Neuron (in vitro differentiated cells): Measurements from ENCODE around the gene CADPS2.
"Not testable (repeated sequence)": the region's sequence is repeated elsewhere in the genome, so short reads cannot be mapped to it uniquely, and the experiment has no call there.

ENCODE experiments used
- H2AFZ ChIP-seq: one replicate; pipeline ENCODE4 v1.6.1; 2013; ENCODE audit warnings: low read depth, mild to moderate bottlenecking, inconsistent platforms, low read length, moderate library complexity
- H3K27me3 ChIP-seq: one replicate; pipeline ENCODE4 v1.6.1; 2013; ENCODE audit warnings: low read length; ENCODE audit not compliant: insufficient read depth
- H3K36me3 ChIP-seq: one replicate; pipeline ENCODE4 v1.6.1; 2013; ENCODE audit warnings: low read length; ENCODE audit not compliant: insufficient read depth
- H3K4me1 ChIP-seq: one replicate; pipeline ENCODE4 v1.6.1; 2013; ENCODE audit warnings: low read length; ENCODE audit not compliant: insufficient read depth
- H3K4me3 ChIP-seq: 2 replicates; pipeline ENCODE4 v1.5.1; 2013; ENCODE audit warnings: mild to moderate bottlenecking, low read length, moderate library complexity
- H3K9me3 ChIP-seq: one replicate; pipeline ENCODE4 v1.6.1; 2013; ENCODE audit warnings: low read length

CADPS2 gene

DNA sequence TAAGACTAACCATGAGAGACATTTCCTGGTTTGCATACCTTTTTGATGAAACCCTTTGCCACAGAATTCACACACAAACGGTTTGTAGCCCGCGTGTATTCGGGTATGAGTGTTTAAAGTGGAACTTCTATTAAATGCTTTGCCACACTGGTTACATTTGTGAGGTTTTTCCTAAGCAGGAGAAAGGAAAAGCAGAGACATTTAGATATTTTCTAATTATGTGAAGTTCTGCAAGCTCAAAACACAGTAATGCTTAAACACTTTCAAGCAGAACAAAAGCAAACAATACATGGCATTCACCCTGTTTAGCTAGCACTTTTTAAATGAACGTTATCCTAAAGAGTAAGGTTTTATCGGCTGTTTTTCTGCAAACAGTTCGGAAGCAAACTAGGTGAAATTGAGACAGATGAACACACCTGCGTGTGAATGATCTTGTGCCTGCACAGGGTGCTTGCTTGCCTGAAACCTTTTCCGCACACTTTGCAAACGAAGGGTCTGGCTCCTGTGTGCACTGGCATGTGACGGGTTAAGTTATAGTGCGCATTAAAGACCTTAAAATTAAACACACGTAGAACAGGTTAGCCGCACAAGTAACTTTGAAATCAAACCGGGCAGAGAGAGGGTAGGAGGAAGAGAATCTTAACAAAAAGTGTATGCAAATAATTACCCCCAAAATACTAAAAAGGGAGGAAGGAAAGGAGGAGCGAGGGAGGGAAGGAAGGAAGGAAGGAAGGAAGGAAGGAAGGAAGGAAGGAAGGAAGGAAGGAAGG lies 583.3 kb downstream of the CADPS2 start:
- peaks cover 95% of the 10 kb centered on the region for H3K27me3 ChIP-seq

DNA sequence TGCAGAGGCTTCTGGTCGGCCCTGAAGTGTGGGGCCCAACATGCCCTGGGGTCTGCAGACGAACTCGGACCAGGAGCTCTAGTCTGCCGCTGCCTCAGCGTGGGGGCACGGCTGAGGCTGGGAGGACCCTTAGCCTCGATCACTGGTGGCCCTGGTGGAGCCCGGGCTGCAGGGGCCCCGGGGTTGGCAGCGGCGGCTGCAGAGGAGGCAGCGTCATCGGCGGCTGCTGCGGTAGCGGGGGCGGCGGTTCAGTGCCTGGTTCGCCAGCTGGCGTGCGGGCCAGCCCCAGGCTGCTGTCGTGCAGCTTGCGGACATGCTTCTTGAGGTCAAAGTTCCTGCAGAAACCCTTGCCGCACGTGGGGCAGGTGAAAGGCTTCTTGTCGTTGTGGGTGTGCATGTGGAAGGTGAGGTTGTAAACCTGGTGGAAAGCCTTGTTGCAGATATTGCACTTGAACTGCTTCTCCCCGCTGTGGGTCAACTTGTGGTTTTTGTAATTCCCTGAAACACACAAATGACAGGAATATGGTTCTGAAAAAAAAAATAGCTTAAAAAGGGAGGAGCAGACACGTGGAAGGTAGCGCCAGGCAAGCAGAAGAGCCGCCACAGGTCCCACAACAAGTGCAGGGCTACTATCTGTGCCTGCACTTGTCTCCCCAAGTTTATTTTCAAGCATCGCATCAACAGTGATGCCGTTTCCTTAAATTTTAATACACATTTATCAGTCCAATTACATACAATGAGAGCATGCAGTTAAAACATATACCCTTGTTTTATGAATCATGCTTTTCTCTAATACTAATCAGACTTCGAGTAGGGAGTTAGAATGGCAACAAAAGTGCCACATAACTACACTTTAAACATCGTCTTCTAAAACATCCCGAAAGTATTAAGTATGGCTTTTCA lies 584.2 kb downstream of the CADPS2 start:
- peaks cover 33% of the 10 kb centered on the region for H3K4me1 ChIP-seq
- no peak overlapping the region for H2AFZ ChIP-seq
- H3K4me3 ChIP-seq, result no peak overlapping the region
- no peaks in the 10 kb centered on the region for H3K36me3 ChIP-seq
- H3K9me3 ChIP-seq, result peaks cover 4% of the 10 kb centered on the region
- peaks cover 89% of the 10 kb centered on the region for H3K27me3 ChIP-seq

More for the DNA sequence above, 583.3 kb downstream of the CADPS2 start:
- H3K9me3 ChIP-seq, result peaks cover 4% of the 10 kb centered on the region
- H2AFZ ChIP-seq, result no peak overlapping the region
- H3K4me3 ChIP-seq, result no peak overlapping the region
- no peaks in the 10 kb centered on the region for H3K36me3 ChIP-seq
- peaks cover 35% of the 10 kb centered on the region for H3K4me1 ChIP-seq

DNA sequence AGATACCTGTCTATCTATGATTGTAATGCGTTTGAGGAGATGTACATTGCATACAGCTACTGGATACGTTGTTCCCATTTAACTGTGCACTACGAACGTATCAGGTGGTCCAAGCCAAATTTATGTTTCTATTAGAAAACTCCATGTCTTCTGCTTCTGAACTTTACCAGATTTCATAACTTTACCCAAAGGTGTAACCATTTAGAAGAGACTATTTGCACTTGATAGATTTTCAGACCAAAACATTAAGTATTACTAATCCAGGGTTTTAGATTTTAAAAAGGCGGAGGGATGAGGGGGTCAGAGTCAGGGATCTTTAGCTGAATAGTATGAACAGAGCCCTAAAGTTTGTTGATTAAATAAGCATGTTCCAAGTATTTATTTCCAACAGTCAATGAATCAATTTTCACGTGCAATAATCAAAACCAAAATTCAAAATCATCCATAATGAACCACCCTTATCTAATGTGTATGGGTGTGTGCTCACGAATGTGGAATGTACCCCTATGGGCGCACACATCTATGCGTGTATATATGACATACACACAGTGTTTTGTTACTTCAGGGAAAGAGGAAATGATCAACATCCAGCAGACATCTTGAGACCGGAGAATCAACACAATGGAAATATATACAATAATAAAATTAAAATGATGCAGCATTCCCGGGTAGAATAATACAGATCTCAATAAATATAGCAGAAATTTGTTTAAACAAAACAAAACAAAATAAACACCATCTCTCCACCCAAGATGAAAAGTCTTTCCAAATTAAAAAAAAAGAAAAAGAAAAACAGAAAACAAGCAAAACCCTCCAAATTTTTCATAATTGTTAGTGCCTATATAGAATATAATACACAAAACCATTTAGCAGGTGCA lies 585.1 kb downstream of the CADPS2 start:
- Histone ChIP-seq H2AFZ (no peak overlapping the region), H3K4me1 (peaks cover 24% of the 10 kb centered on the region), H3K4me3 (no peak overlapping the region), H3K9me3 (peaks cover 4% of the 10 kb centered on the region), H3K27me3 (peaks cover 81% of the 10 kb centered on the region), H3K36me3 (no peaks in the 10 kb centered on the region)

DNA sequence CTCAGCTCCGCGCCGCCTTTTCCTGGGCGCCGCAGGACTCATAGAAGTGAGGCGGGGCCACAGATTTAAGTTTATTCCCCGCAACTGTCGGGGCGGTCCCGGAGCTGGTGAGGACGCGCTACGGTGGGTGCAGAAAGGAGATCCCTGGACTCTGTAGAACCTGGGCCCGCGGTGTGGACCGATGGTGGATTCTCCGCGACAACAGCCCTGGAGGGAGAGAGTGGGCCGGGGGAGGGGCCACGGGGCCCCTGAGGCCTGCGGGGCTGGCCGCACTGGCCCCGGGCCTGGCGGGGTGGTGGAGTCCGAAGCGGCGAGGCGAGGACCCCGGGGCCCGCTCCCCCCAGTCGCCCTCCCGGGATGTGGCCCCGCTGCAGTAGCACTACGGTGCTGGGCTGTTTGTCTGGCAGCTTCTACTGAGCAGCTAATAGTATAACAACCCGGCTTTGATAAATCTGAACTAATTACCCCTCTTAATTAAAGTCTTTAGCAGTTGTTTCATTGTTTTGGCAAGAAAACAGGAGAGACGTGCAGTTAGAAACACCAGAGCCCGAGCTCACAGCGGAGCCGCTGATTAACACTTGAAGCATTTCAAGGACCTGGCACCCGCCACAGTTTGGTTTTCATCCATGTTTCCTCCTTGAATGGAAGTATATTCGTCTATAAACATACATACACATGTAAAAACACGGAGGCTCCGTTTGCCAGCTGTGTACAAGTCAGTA lies 585.9 kb downstream of the CADPS2 start:
- Histone ChIP-seq H2AFZ (peak overlapping the region; percentile 44), H3K9me3 (peaks cover 4% of the 10 kb centered on the region), H3K27me3 (peaks cover 73% of the 10 kb centered on the region), H3K4me1 (peaks cover 17% of the 10 kb centered on the region), H3K36me3 (no peaks in the 10 kb centered on the region), H3K4me3 (peak overlapping the region; percentile 15)

DNA sequence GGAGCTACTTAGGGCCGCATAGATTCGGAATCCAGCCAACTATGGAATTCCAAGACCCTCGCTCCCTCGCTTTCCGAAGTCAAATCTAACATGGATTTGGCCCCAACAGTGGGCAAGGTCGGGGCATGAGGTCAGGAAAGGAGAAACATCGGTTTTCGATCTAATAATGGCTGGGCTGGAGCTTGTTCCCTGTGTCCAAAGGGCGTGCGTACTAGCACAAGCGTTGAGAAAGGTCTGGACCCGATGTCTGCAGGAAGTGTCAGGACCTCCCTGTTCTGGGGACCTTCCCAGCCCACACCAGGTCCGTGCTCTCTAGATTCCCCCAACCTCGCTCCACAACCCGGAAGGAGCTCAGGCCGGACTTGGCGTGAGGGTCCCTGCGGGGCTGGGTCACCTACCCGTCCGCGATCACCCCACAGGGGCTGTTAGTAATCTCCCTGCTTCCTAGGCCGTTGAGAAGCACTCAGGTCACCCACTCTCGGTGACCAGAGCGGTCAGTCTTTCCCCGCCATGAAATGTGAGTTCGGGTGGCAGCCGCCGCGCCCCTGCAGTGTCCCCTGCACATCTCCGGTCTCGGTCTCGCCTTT lies 586.5 kb downstream of the CADPS2 start:
- no peaks in the 10 kb centered on the region for H3K36me3 ChIP-seq
- peaks cover 4% of the 10 kb centered on the region for H3K9me3 ChIP-seq
- H3K4me3 ChIP-seq, result peak overlapping the region; percentile 15
- H3K27me3 ChIP-seq, result peaks cover 67% of the 10 kb centered on the region
- peaks cover 11% of the 10 kb centered on the region for H3K4me1 ChIP-seq
- peak overlapping the region; percentile 44 for H2AFZ ChIP-seq

DNA sequence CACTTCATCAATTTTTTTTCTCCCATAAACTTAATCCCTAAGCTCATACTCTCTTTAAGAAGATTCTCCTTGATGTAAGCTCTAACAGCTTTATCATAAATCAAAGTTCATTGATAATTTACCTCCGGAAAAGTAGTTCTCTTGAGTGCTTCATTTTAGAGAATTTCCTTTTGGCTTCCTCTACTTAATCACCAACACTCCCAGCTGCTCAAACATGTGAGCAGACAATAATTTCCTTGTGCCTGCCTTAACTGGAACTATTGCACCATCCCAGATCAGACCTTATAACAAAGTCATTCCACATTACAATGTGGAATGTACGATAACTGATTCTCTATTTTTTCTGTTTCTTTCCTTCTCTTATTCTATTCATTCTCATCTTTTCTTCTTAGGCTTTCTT lies 587.6 kb downstream of the CADPS2 start:
- Histone ChIP-seq H2AFZ (no peak overlapping the region), H3K36me3 (no peaks in the 10 kb centered on the region), H3K4me3 (no peak overlapping the region), H3K27me3 (peaks cover 56% of the 10 kb centered on the region), H3K9me3 (peaks cover 4% of the 10 kb centered on the region), H3K4me1 (peaks cover under 1% of the 10 kb centered on the region)

DNA sequence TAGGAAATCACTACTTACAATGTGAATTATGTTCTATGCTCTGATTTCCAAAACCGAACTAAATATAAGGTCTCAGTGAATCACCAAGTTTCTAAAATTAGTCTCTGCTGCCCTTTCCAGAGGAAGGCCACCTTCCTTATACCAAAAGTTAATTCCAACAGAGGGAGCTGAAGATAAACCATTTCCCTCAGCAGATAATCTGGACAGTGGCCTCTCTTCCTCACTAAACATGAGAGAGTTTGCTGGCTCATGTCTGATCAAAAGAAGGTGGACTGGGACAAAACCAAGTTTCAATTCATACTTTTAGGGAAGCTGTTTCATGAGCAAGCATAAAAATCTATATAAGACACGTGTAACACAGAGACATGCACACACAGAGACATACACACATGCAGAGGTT lies 588.1 kb downstream of the CADPS2 start:
- no peak overlapping the region for H2AFZ ChIP-seq
- H3K36me3 ChIP-seq, result no peaks in the 10 kb centered on the region
- peaks cover 52% of the 10 kb centered on the region for H3K27me3 ChIP-seq

DNA sequence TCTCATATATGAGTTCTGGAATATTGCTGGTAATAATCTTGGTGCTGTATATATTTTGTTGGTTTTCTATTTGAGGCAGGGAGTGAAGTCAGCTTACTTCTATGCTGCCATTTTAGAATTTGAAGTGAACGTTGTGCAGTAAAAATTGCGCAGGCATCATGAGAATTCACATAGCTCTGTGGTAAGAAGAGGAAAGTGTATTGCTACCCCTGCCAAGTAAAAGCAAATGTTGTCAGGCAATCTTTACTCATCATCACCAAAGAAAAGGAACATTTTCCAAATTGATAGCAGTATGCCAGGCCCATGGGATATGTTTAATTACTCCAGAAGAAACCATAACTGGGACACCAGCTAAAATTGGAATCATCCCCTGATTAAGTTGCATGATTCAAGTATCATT lies 595.1 kb downstream of the CADPS2 start:
- H3K4me3 ChIP-seq, result no peak overlapping the region
- no peaks in the 10 kb centered on the region for H3K4me1 ChIP-seq
- no peaks in the 10 kb centered on the region for H3K36me3 ChIP-seq
- peaks cover 3% of the 10 kb centered on the region for H3K9me3 ChIP-seq
- no peak overlapping the region for H2AFZ ChIP-seq
- H3K27me3 ChIP-seq, result no peaks in the 10 kb centered on the region

More for the DNA sequence above, 588.1 kb downstream of the CADPS2 start:
- Histone ChIP-seq H3K9me3 (peaks cover 4% of the 10 kb centered on the region), H3K4me3 (no peak overlapping the region), H3K4me1 (no peaks in the 10 kb centered on the region)

DNA sequence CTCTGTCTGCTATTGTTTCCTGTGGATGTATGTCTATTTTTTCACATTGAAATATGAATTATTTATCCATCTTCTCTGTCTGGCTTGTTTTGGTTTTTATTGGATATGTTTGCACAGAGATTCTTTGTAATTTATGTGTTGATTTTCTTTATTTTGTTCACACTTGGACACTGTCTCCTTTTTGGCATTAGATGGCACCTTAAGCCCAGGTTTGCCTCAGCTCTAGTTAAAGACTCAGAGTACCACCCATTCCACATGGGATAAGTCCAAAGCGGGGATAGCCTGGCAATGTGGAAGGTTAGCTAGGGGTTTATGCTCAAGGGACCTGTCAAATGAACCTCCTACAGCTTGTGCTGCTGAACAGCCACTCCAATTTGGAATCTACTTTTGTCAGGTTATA lies 595.8 kb downstream of the CADPS2 start:
- Histone ChIP-seq H3K4me1 (no peaks in the 10 kb centered on the region), H3K36me3 (no peaks in the 10 kb centered on the region), H3K27me3 (no peaks in the 10 kb centered on the region), H3K9me3 (peaks cover 3% of the 10 kb centered on the region), H2AFZ (no peak overlapping the region), H3K4me3 (no peak overlapping the region)

DNA sequence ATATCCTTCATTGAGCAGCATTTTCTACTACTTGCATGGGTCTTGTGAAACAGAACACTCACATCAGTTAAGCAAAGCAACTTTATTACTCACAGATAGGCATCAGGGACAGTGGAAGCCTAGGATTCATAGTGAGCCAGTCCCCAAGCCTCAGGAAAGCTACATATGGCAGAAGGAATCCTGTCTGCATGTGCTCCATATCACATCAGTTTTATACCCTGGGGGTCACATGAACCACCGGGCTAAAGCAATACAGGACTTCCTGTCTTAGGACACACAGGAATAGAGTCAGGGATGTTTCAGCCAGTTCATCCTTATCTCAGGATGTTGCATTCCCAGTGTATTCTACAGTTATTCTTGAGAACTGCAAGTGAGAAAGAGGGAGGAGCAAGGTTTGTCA lies 596.8 kb downstream of the CADPS2 start:
- Histone ChIP-seq H3K36me3 (no peaks in the 10 kb centered on the region), H3K4me3 (no peak overlapping the region), H2AFZ (no peak overlapping the region), H3K27me3 (no peaks in the 10 kb centered on the region), H3K4me1 (no peaks in the 10 kb centered on the region), H3K9me3 (peaks cover 3% of the 10 kb centered on the region)

DNA sequence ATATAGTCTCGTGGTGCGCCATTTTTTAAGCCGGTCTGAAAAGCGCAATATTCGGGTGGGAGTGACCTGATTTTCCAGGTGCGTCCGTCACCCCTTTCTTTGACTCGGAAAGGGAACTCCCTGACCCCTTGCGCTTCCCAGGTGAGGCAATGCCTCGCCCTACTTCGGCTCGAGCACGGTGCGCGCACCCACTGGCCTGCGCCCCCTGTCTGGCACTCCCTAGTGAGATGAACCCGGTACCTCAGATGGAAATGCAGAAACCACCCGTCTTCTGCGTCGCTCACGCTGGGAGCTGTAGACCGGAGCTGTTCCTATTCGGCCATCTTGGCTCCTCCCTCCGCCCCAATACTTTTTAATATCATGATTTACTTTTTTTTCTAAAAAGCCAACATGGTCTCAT lies 601.7 kb downstream of the CADPS2 start:
- not testable (repeated sequence) for H3K4me3 ChIP-seq, H2AFZ ChIP-seq, H3K36me3 ChIP-seq, H3K4me1 ChIP-seq, H3K27me3 ChIP-seq, H3K9me3 ChIP-seq

DNA sequence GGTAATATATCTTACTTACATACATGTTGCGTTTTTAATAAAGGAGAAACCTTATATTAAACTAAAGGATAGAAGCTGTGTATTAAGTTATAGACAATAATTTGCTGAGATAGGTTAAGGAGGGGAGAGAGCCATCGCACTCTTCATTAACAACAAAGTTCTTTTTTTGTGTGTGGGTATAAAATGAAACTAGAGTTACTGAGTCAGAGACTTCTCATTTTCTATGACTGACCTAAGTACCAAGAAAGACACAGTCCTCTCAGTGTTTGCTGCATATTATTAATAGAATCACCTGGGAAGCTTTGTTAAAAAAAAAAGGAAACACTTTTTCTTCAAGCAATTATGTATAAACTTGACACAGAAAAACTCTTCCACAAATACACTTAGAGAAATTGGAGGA lies 613.1 kb downstream of the CADPS2 start:
- H3K4me1 ChIP-seq, result no peaks in the 10 kb centered on the region
- H2AFZ ChIP-seq, result no peak overlapping the region
- H3K27me3 ChIP-seq, result no peaks in the 10 kb centered on the region
- H3K36me3 ChIP-seq, result no peaks in the 10 kb centered on the region
- no peaks in the 10 kb centered on the region for H3K9me3 ChIP-seq
- no peak overlapping the region for H3K4me3 ChIP-seq
